Transverse colon (tissue), 4 donors: ENCODE results near the gene LIMS1.

Experiments
- POLR2AphosphoS5 ChIP-seq, 3 donors: sonication (generic); formaldehyde crosslinking; IDR thresholded peaks; one replicate each; pipeline ENCODE4 v1.6.1; 2016; ENCODE audit warnings: antibody characterized with exemption in 3 of 3
- TF ChIP-seq, protein P1 (sequence below), 5 experiments: fragments of 200-600 bp in 3 of 5; fragments of 450-650 bp in 2 of 5; sonication (generic) in 3 of 5; IDR thresholded peaks; 1 replicate in 2 of 5; 2 replicates in 3 of 5; pipeline ENCODE4 v1.5.1; 2016 to 2017; ENCODE audit warnings: antibody characterized with exemption in 5 of 5, inconsistent platforms in 3 of 5, mild to moderate bottlenecking in 2 of 5, moderate library complexity in 1 of 5

DNA sequence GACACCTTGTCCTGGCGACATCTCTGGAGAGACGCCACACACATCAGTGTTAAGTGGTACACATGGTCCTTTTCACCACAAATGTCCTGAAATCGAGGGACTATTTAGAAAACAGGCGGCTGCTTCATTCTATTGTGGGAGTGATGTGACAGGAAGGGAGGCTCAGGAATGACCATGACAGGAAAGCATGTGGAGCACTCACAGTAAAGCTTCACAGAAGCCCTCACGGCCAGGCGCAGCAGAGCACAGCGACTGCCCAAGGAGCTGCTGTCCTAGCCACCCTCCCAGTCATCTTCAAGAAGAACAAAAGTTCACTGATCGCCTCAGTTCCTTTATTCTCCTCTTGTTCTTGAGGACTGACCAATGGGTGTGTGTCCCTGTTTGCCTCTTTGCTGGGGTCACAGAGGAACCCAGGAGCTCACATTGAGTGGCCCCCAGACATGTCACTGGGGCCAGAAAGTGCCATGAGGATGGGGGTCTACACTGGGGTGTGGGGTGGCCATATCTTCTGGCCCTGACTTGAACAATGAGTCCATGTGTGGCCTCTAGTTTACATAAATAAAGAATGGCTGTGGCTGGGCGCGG is 100.4 kb downstream of the LIMS1 start:
- TF ChIP-seq POLR2AphosphoS5 (IDR thresholded peaks at IDR 0.05): no peak
- TF ChIP-seq, protein P1, sequence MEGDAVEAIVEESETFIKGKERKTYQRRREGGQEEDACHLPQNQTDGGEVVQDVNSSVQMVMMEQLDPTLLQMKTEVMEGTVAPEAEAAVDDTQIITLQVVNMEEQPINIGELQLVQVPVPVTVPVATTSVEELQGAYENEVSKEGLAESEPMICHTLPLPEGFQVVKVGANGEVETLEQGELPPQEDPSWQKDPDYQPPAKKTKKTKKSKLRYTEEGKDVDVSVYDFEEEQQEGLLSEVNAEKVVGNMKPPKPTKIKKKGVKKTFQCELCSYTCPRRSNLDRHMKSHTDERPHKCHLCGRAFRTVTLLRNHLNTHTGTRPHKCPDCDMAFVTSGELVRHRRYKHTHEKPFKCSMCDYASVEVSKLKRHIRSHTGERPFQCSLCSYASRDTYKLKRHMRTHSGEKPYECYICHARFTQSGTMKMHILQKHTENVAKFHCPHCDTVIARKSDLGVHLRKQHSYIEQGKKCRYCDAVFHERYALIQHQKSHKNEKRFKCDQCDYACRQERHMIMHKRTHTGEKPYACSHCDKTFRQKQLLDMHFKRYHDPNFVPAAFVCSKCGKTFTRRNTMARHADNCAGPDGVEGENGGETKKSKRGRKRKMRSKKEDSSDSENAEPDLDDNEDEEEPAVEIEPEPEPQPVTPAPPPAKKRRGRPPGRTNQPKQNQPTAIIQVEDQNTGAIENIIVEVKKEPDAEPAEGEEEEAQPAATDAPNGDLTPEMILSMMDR (IDR thresholded peaks at IDR 0.05): no peak
